ENCODE data around the gene TLL2. TPM values are rescaled to one million over a fixed set of nuclear protein-coding genes. Genes with fewer than 3 reads are reported as not detected.

TLL2 gene
- total and polyA plus RNA-seq, 10 donors = 0.23 to 0.75 (median 0.34) TPM

- Histone ChIP-seq H3K4me1 (peaks cover 0 to 19% (median 7%) of the 10 kb centered on the region in 6 donors), H3K27ac (no peak overlapping the region), H3K4me3 (no peak overlapping the region), H3K9me3 (no peaks in the 10 kb centered on the region), H3K36me3 (no peaks in the 10 kb centered on the region), H3K27me3 (replicated peaks in 1 of 7) (no peaks in the 10 kb centered on the region)
- TF ChIP-seq POLR2A (IDR thresholded peaks at IDR 0.05) = no peak
- TF ChIP-seq CTCF (IDR thresholded peaks at IDR 0.05 in 8 of 11, conservative IDR thresholded peaks at IDR 0.05 in 3 of 11) = no peak
- no peak for TF ChIP-seq POLR2AphosphoS5 (IDR thresholded peaks at IDR 0.05)
- 60 to 83% (median 73%) methylated on average over 12 to 13 of the region's 13 CpGs for WGBS, 5 donors
- no peak for DNase-seq
- intact Hi-C loops (cut with DNase I; ENCODE audit: low total_unique reads) = no loop called here
Observed at GRCh38 chr10:96441987-96442643, 71.6 kb downstream of the TLL2 start.

GRCh38 chr10:96441322-96441885, 72.3 kb downstream of the TLL2 start:
- Histone ChIP-seq H3K9me3 (no peaks in the 10 kb centered on the region), H3K4me1 (peaks cover 0 to 19% (median 7%) of the 10 kb centered on the region in 6 donors), H3K27me3 (replicated peaks in 1 of 7) (no peaks in the 10 kb centered on the region), H3K36me3 (no peaks in the 10 kb centered on the region), H3K27ac (peak overlapping the region in 1 of 8 donors; percentile 17), H3K4me3 (no peak overlapping the region)
- no peak for TF ChIP-seq POLR2AphosphoS5 (IDR thresholded peaks at IDR 0.05)
- no peak for TF ChIP-seq POLR2A (IDR thresholded peaks at IDR 0.05)
- intact Hi-C loops (cut with DNase I; ENCODE audit: low total_unique reads) = no loop called here
- DNase-seq = no peak
- WGBS, 5 donors = 69 to 81% (median 76%) methylated on average over 10 of the region's 10 CpGs

- WGBS, 5 donors = 49 to 58% (median 56%) methylated on average over 10 of the region's 10 CpGs
- Histone ChIP-seq H3K9me3 (peaks cover 0 to 3% (median under 1%) of the 10 kb centered on the region in 8 donors), H3K27me3 (replicated peaks in 1 of 7) (no peaks in the 10 kb centered on the region), H3K4me3 (no peak overlapping the region), H3K4me1 (peaks cover 0 to 19% (median 7%) of the 10 kb centered on the region in 6 donors), H3K36me3 (no peaks in the 10 kb centered on the region), H3K27ac (peak overlapping the region in 1 of 8 donors; percentile 17)
- DNase-seq = no peak
- TF ChIP-seq POLR2AphosphoS5 (IDR thresholded peaks at IDR 0.05) (peak in 1 of 3 donors; percentile 23), CTCF (IDR thresholded peaks at IDR 0.05 in 8 of 11, conservative IDR thresholded peaks at IDR 0.05 in 3 of 11) (no peak), POLR2A (IDR thresholded peaks at IDR 0.05) (no peak)
- intact Hi-C loops (cut with DNase I; ENCODE audit: low total_unique reads) = no loop called here
Observed at GRCh38 chr10:96440361-96441292, 73.1 kb downstream of the TLL2 start.

GRCh38 chr10:96439725-96440124, 74.0 kb downstream of the TLL2 start:
- H3K4me3 ChIP-seq = no peak overlapping the region
- DNase-seq = no peak
- H3K4me1 ChIP-seq = peaks cover 0 to 19% (median 7%) of the 10 kb centered on the region in 6 donors
- no peak overlapping the region for H3K27ac ChIP-seq
- H3K9me3 ChIP-seq = peaks cover 0 to 9% (median 3%) of the 10 kb centered on the region in 8 donors
- intact Hi-C loops (cut with DNase I; ENCODE audit: low total_unique reads) = no loop called here
- TF ChIP-seq POLR2A (IDR thresholded peaks at IDR 0.05) (no peak), CTCF (IDR thresholded peaks at IDR 0.05 in 8 of 11, conservative IDR thresholded peaks at IDR 0.05 in 3 of 11) (no peak), POLR2AphosphoS5 (IDR thresholded peaks at IDR 0.05) (no peak)
- no peaks in the 10 kb centered on the region for H3K27me3 ChIP-seq (replicated peaks in 1 of 7)
- 82 to 95% (median 86%) methylated on average over 2 of the region's 2 CpGs for WGBS, 5 donors
- H3K36me3 ChIP-seq = no peaks in the 10 kb centered on the region

All from spleen (tissue), 11 donors.